GM12878 (cell line): ENCODE data around the gene OTULINL. TPM values are rescaled to one million over a fixed set of nuclear protein-coding genes. Genes with fewer than 3 reads are reported as not detected.

ENCODE experiments used
- ATAC-seq: fragments of 200-7000 bp; cut with Tn5 transposase; 3 replicates; pipeline ENCODE4 v1.9.1; 2020; ENCODE audit warnings: mild to moderate bottlenecking, moderate library complexity
- BruUV-seq: library from RNA; stranded (reverse); fragments of 400-500 nt; replicated peaks from 2 replicates; lab custom pipeline; 2021; lab: Mats Ljungman, UMichigan
- CTCF ChIA-PET: fragments of 300-600 bp; sonication (Branson Sonifier 250); formaldehyde crosslinking; extraction: SDS; loops from one replicate; lab custom pipeline; 2021; ENCODE audit warnings: inconsistent platforms; lab: Yijun Ruan, JAX
- POLR2A ChIA-PET: fragments of 350-600 bp; formaldehyde crosslinking; extraction: SDS; loops from one replicate; lab custom pipeline; 2021; ENCODE audit warnings: inconsistent platforms; lab: Charles Lee
- RAD21 ChIA-PET: fragments of 300-600 bp; sonication (Branson Sonifier 250); formaldehyde crosslinking; loops from one replicate; lab custom pipeline; 2023; ENCODE audit warnings: antibody characterized with exemption; ENCODE audit not compliant: unreplicated experiment; lab: Charles Lee
- SMC1A ChIA-PET: fragments of 300-600 bp; sonication (Branson Sonifier 250); formaldehyde crosslinking; loops from one replicate; lab custom pipeline; 2023; ENCODE audit not compliant: unreplicated experiment, uncharacterized antibody; lab: Charles Lee
- DNase-seq: peaks from one replicate; pipeline ENCODE4 v3.0.0-alpha.2; 2011; ENCODE audit warnings: low read depth, low spot score
- FAIRE-seq: peaks from 3 replicates; lab custom pipeline; 2011; peaks lifted over from hg19 to GRCh38; lab: Jason Lieb, UNC
- H2AFZ ChIP-seq: 2 replicates; pipeline ENCODE4 v1.6.0; 2011; ENCODE audit warnings: low read depth, low read length, control low read depth; ENCODE audit not compliant: control insufficient read depth
- H3K27ac ChIP-seq: 2 replicates; pipeline ENCODE4 v1.5.1; 2011; ENCODE audit warnings: control low read depth; ENCODE audit not compliant: control insufficient read depth, insufficient read depth
- H3K27me3 ChIP-seq, 2 experiments: replicated peaks in 1 of 2; 2 replicates each; pipeline versions ENCODE4 v1.6.0 to v1.6.1; 2011; ENCODE audit warnings: low read length in 1 of 2; ENCODE audit not compliant: control insufficient read depth in 2 of 2, insufficient read depth in 2 of 2
- H3K36me3 ChIP-seq, 2 experiments: 2 replicates each; pipeline ENCODE4 v1.5.1; 2011; ENCODE audit warnings: low read length in 1 of 2; ENCODE audit not compliant: control insufficient read depth in 2 of 2, insufficient read depth in 2 of 2
- H3K4me1 ChIP-seq: 2 replicates; pipeline ENCODE4 v1.6.1; 2011; ENCODE audit warnings: mild to moderate bottlenecking, low read length, moderate library complexity, mixed read lengths; ENCODE audit not compliant: control insufficient read depth, insufficient read depth
- H3K4me2 ChIP-seq: 2 replicates; pipeline ENCODE4 v1.6.0; 2011; ENCODE audit warnings: control low read depth; ENCODE audit not compliant: control insufficient read depth, insufficient read depth
- H3K4me3 ChIP-seq: fragments of 200-600 bp; sonication (generic); 2 replicates; pipeline ENCODE4 v1.5.1; 2016
- H3K79me2 ChIP-seq: 2 replicates; pipeline ENCODE4 v1.6.0; 2011; ENCODE audit warnings: low read length; ENCODE audit not compliant: control insufficient read depth, insufficient read depth
- H3K9ac ChIP-seq: 2 replicates; pipeline ENCODE4 v1.8.0; 2011; ENCODE audit warnings: low read length, control low read depth, mixed read lengths; ENCODE audit not compliant: control insufficient read depth, insufficient read depth
- H3K9me3 ChIP-seq: replicated peaks from 3 replicates; pipeline ENCODE4 v1.5.1; 2011; ENCODE audit warnings: mild to moderate bottlenecking, low read length; ENCODE audit not compliant: control insufficient read depth, insufficient read depth
- H4K20me1 ChIP-seq: 2 replicates; pipeline ENCODE4 v1.6.0; 2011; ENCODE audit not compliant: control insufficient read depth, insufficient read depth
- BACH1 ChIP-seq: fragments of 450-650 bp; IDR thresholded peaks from 2 replicates; pipeline ENCODE4 v1.6.1; 2017; ENCODE audit warnings: mild to moderate bottlenecking, borderline replicate concordance
- CHD2 ChIP-seq: IDR thresholded peaks from 2 replicates; pipeline ENCODE4 v1.6.1; 2011; ENCODE audit warnings: low read depth, low read length, improper control_type of control experiment, borderline replicate concordance
- CUX1 ChIP-seq: IDR thresholded peaks from 2 replicates; pipeline ENCODE4 v1.6.1; 2012; ENCODE audit warnings: improper control_type of control experiment, low read depth, low read length; ENCODE audit not compliant: insufficient replicate concordance
- EED ChIP-seq: sonication (generic); IDR thresholded peaks from 2 replicates; pipeline ENCODE4 v1.6.1; 2016; ENCODE audit warnings: antibody characterized with exemption, low read depth
- EGR1 ChIP-seq, 2 experiments: IDR thresholded peaks; 1 replicate in 1 of 2; 2 replicates in 1 of 2; pipeline ENCODE4 v1.6.1; 2011 to 2012; ENCODE audit warnings: low read depth in 2 of 2, low read length in 2 of 2, borderline replicate concordance in 1 of 2, mild to moderate bottlenecking in 1 of 2, moderate library complexity in 1 of 2
- HDGF ChIP-seq: fragments of 450-650 bp; IDR thresholded peaks from 2 replicates; pipeline ENCODE4 v1.6.1; 2016; ENCODE audit warnings: antibody characterized with exemption
- JUND ChIP-seq: IDR thresholded peaks from 2 replicates; pipeline ENCODE4 v1.6.1; 2012; ENCODE audit warnings: low read depth, mild to moderate bottlenecking, low read length, improper control_type of control experiment, moderate library complexity
- KAT2A ChIP-seq: conservative IDR thresholded peaks from 2 replicates; pipeline ENCODE4 v1.6.1; 2011; ENCODE audit warnings: low read depth, low read length; ENCODE audit not compliant: control insufficient read depth
- KLF5 ChIP-seq: fragments of 450-650 bp; IDR thresholded peaks from 2 replicates; pipeline ENCODE4 v1.6.1; 2014; ENCODE audit warnings: mild to moderate bottlenecking; ENCODE audit not compliant: partially characterized antibody
- SUZ12 ChIP-seq: fragments of 200-600 bp; sonication (generic); IDR thresholded peaks from one replicate; pipeline ENCODE4 v1.6.1; 2018; ENCODE audit warnings: antibody characterized with exemption, mild to moderate bottlenecking; ENCODE audit not compliant: unreplicated experiment
- ZNF622 ChIP-seq: fragments of 450-650 bp; IDR thresholded peaks from 2 replicates; pipeline ENCODE4 v1.6.1; 2017; ENCODE audit warnings: mild to moderate bottlenecking, inconsistent platforms
- WGBS: methylation state at CpG from one replicate; pipeline ENCODE4 v1.1.6; 2016; ENCODE audit warnings: low lambda C conversion rate; ENCODE audit not compliant: insufficient replicate concordance, insufficient coverage; ENCODE audit errors: missing lambda C conversion rate; 5-methylcytosine and 5-hydroxymethylcytosine counted together
- in situ Hi-C: fragments of 300-500 bp; cut with MboI; formaldehyde crosslinking; loops from 9 replicates; pipeline ENCODE4 v1.14.3; 2018; ENCODE audit warnings: mixed read lengths
- intact Hi-C: fragments of 100-400 bp; cut with micrococcal nuclease; formaldehyde crosslinking; loops from one replicate; pipeline ENCODE4 v1.14.2; 2022; ENCODE audit not compliant: unreplicated experiment
- polyA plus RNA-seq, 11 experiments: library from polyadenylated mRNA; depleted of rRNA in 4 of 11; unstranded in 6 of 11; stranded (reverse) in 5 of 11; fragments of >200 nt; fragmentation: Nextera tagmentation in 4 of 11; fragmentation: Illumina TruSeq in 1 of 11; extraction: Ambion mirVana in 4 of 11; extraction: Trizol in 1 of 11; gene quantifications; 1 replicate in 1 of 11; 2 replicates in 10 of 11; pipeline versions ENCODE4 v1.2.1 to v1.2.3, GENCODE V29; 2011 to 2016; ENCODE audit warnings: inconsistent platforms in 2 of 11, missing spikeins in 2 of 11, low read depth in 1 of 11
- total RNA-seq, 4 experiments: library from RNA; depleted of rRNA in 3 of 4; stranded (reverse); fragments of >200 nt in 3 of 4; fragmentation: Illumina TruSeq in 1 of 4; extraction: Trizol in 1 of 4; gene quantifications; 2 replicates each; pipeline versions ENCODE4 v1.2.1 to v1.2.3, GENCODE V29; 2013 to 2021

OTULINL gene
- total and polyA plus RNA-seq, 10 of the 15 experiments (the other 5 are each of a cell fraction or from before 2014, with no cell fraction given): 0.60 to 4.7 (median 1.8) TPM

- SMC1A ChIA-PET: interaction anchor here (0.6 to 1.4 kb wide), 2 partner anchors 88 to 313 kb away, joined by 3 read pairs; no protein-coding TSS in a partner anchor
- RAD21 ChIA-PET: no interaction called here
- no peak for ATAC-seq
- FAIRE-seq: no peak
- DNase-seq: no peak
- Histone ChIP-seq H3K4me3 (no peak overlapping the region), H3K27me3 (peaks cover 4 to 5% of the 10 kb centered on the region in 2 experiments; a peak in 2 of 4 replicates), H4K20me1 (no peaks in the 10 kb centered on the region), H3K4me1 (no peaks in the 10 kb centered on the region), H3K9ac (no peak overlapping the region), H3K9me3 (no peaks in the 10 kb centered on the region; the same call in 2 of the 3 replicates), H3K79me2 (no peaks in the 10 kb centered on the region), H3K27ac (no peak overlapping the region), H2AFZ (no peak overlapping the region), H3K4me2 (no peak overlapping the region), H3K36me3 (no peaks in the 10 kb centered on the region)
- in situ Hi-C loops (no loop called here), intact Hi-C loops (no loop called here)
- POLR2A ChIA-PET: no interaction called here
- no TSS peak for BruUV-seq
- TF ChIP-seq EED: no peak
- TF ChIP-seq JUND: no peak
- no peak for TF ChIP-seq KAT2A
- no peak for TF ChIP-seq HDGF
- TF ChIP-seq CUX1: no peak
- no peak for TF ChIP-seq BACH1
- TF ChIP-seq KLF5: no peak
- no peak for TF ChIP-seq CHD2
- TF ChIP-seq EGR1 (IDR thresholded peaks at IDR 0.05; ENCODE audit: borderline replicate concordance in 1 of 2, low read depth in 2 of 2, low read length in 2 of 2): no peak
- no peak for TF ChIP-seq ZNF622
- TF ChIP-seq SUZ12: no peak
- WGBS: 38% methylated on average over 4 of the region's 4 CpGs
- CTCF ChIA-PET: no interaction called here
Measured at GRCh38 chr5:14579731-14580397, 1.7 kb upstream of the OTULINL start.
